GM12892 (cell line): ENCODE data around the gene CGREF1.

ENCODE experiments used
- POLR2A ChIP-seq: IDR thresholded peaks from 2 replicates; pipeline ENCODE4 v1.6.1; 2011; ENCODE audit warnings: low read depth, low read length, control low read depth
- POLR2AphosphoS5 ChIP-seq: IDR thresholded peaks from 2 replicates; pipeline ENCODE4 v1.6.1; 2011; ENCODE audit warnings: low read depth, low read length, control low read depth
- TAF1 ChIP-seq: IDR thresholded peaks from 2 replicates; pipeline ENCODE4 v1.6.1; 2011; ENCODE audit warnings: low read depth, mild to moderate bottlenecking, control low read depth, low read length, borderline replicate concordance

GRCh38 chr2:27077231-27077630 lies 41.7 kb downstream of the CGREF1 start:
- no peak for TF ChIP-seq POLR2AphosphoS5
- TF ChIP-seq POLR2A: no peak
- no peak for TF ChIP-seq TAF1
